ENCODE measurements around the gene NACC1.

The NACC1 gene

GRCh38 chr19:13099073-13099999 lies 18.7 kb upstream of the NACC1 start:
- peak; percentile 62 to 63 for DNase-seq (ENCODE audit: low read depth in 1 of 2, low spot score in 1 of 2)

GRCh38 chr19:13100031-13100588 lies 18.0 kb upstream of the NACC1 start:
- DNase-seq (ENCODE audit: low read depth in 1 of 2, low spot score in 1 of 2), result peak in 1 of 2 donors; percentile 27

- DNase-seq (ENCODE audit: low read depth in 1 of 2, low spot score in 1 of 2), result no peak
Measured at GRCh38 chr19:13100841-13101589, 17.0 kb upstream of the NACC1 start.

- DNase-seq (ENCODE audit: low read depth in 1 of 2, low spot score in 1 of 2), result no peak
Measured at GRCh38 chr19:13101590-13102415, 16.3 kb upstream of the NACC1 start.

GRCh38 chr19:13102416-13102665 lies 15.7 kb upstream of the NACC1 start:
- DNase-seq (ENCODE audit: low read depth in 1 of 2, low spot score in 1 of 2), result no peak

GRCh38 chr19:13102666-13103580 lies 15.1 kb upstream of the NACC1 start, which contains the start of gene LYL1:
Gene LYL1 (minus strand): TSS chr19:13102858. CDS start chr19:13101171, 1,687 bp downstream.
- DNase-seq (ENCODE audit: low read depth in 1 of 2, low spot score in 1 of 2), result no peak

GRCh38 chr19:13103581-13104359 lies 14.3 kb upstream of the NACC1 start:
- DNase-seq (ENCODE audit: low read depth in 1 of 2, low spot score in 1 of 2), result no peak

- DNase-seq (ENCODE audit: low read depth in 1 of 2, low spot score in 1 of 2), result peak; percentile 43 to 60
Measured at GRCh38 chr19:13104360-13104847, 13.7 kb upstream of the NACC1 start.

- DNase-seq (ENCODE audit: low read depth in 1 of 2, low spot score in 1 of 2), result no peak
Measured at GRCh38 chr19:13104848-13105711, 13.0 kb upstream of the NACC1 start.

GRCh38 chr19:13109361-13110098 lies 8.5 kb upstream of the NACC1 start:
- no peak for DNase-seq (ENCODE audit: low read depth in 1 of 2, low spot score in 1 of 2)

GRCh38 chr19:13110099-13110610 lies 7.9 kb upstream of the NACC1 start:
- no peak for DNase-seq (ENCODE audit: low read depth in 1 of 2, low spot score in 1 of 2)

GRCh38 chr19:13112555-13112954 lies 5.5 kb upstream of the NACC1 start:
- DNase-seq (ENCODE audit: low read depth in 1 of 2, low spot score in 1 of 2), result no peak

- no peak for DNase-seq (ENCODE audit: low read depth in 1 of 2, low spot score in 1 of 2)
Measured at GRCh38 chr19:13115936-13116281, 2.2 kb upstream of the NACC1 start.

- peak; percentile 66 to 83 for DNase-seq (ENCODE audit: low read depth in 1 of 2, low spot score in 1 of 2)
Measured at GRCh38 chr19:13116282-13117175, 1.5 kb upstream of the NACC1 start, which contains the start of gene TRMT1. Gene TRMT1 (minus strand): TSS chr19:13116740. CDS start chr19:13116399, 341 bp downstream.

- DNase-seq (ENCODE audit: low read depth in 1 of 2, low spot score in 1 of 2), result no peak
Measured at GRCh38 chr19:13117176-13117771, 790 bp upstream of the NACC1 start.
